WTC11 (cell line): ENCODE results near the gene DNAH11. TPM values are rescaled to one million over a fixed set of nuclear protein-coding genes. Genes with fewer than 3 reads are reported as not detected.

Experiments
- ATAC-seq: fragments of 200-7000 bp; cut with Tn5 transposase; 2 replicates; pipeline ENCODE4 v1.10.0; 2021; ENCODE audit warnings: mild to moderate bottlenecking, moderate library complexity
- CTCF ChIA-PET: fragments of 300-600 bp; sonication (Branson Sonifier 250); formaldehyde crosslinking; loops from one replicate; lab custom pipeline; 2021; ENCODE audit warnings: antibody characterized with exemption; lab: Charles Lee
- POLR2A ChIA-PET: fragments of 350-600 bp; sonication (Branson Sonifier 250); formaldehyde crosslinking; loops from one replicate; lab custom pipeline; 2021; ENCODE audit warnings: antibody characterized with exemption; lab: Charles Lee
- DNase-seq: peaks from one replicate; pipeline ENCODE4 v3.0.0; 2021; ENCODE audit warnings: low spot score
- H3K27ac Mint-ChIP-seq: 2 replicates; pipeline ENCODE4 v1.8.0; 2021; ENCODE audit warnings: mixed read lengths
- H3K27me3 Mint-ChIP-seq: 2 replicates; pipeline ENCODE4 v1.8.0; 2021; ENCODE audit warnings: low read depth, mild to moderate bottlenecking, moderate library complexity, mixed read lengths
- H3K36me3 Mint-ChIP-seq: 2 replicates; pipeline ENCODE4 v1.8.0; 2021; ENCODE audit warnings: mixed read lengths
- H3K4me1 Mint-ChIP-seq: 2 replicates; pipeline ENCODE4 v1.8.0; 2022; ENCODE audit warnings: mixed read lengths
- H3K4me3 Mint-ChIP-seq: 2 replicates; pipeline ENCODE4 v1.8.0; 2021; ENCODE audit warnings: mild to moderate bottlenecking, moderate library complexity, mixed read lengths
- H3K9me3 Mint-ChIP-seq: 2 replicates; pipeline ENCODE4 v1.8.0; 2021; ENCODE audit warnings: mixed read lengths
- CBFB ChIP-seq: sonication (generic); formaldehyde crosslinking; IDR thresholded peaks from 2 replicates; pipeline ENCODE4 v1.8.1; 2022; ENCODE audit warnings: mild to moderate bottlenecking, low read depth, missing genetic modification reagents
- CREB1 ChIP-seq: sonication (generic); formaldehyde crosslinking; IDR thresholded peaks from 2 replicates; pipeline ENCODE4 v1.8.0; 2023; ENCODE audit warnings: mild to moderate bottlenecking, missing genetic modification reagents
- FOXJ3 ChIP-seq: sonication (generic); formaldehyde crosslinking; IDR thresholded peaks from 2 replicates; pipeline ENCODE4 v1.9.0; 2021; ENCODE audit warnings: missing genetic modification reagents, mild to moderate bottlenecking, borderline replicate concordance
- JUN ChIP-seq: sonication (generic); formaldehyde crosslinking; IDR thresholded peaks from 2 replicates; pipeline ENCODE4 v1.8.0; 2023; ENCODE audit warnings: mild to moderate bottlenecking, missing genetic modification reagents
- PRRX2 ChIP-seq: fragments of 250-450 bp; sonication (Bioruptor Pico); IDR thresholded peaks from 2 replicates; pipeline ENCODE4 v1.8.0; 2021; ENCODE audit warnings: mild to moderate bottlenecking
- RORB ChIP-seq: fragments of 250-450 bp; sonication (Bioruptor Pico); IDR thresholded peaks from 2 replicates; pipeline ENCODE4 v1.9.0; 2021; ENCODE audit warnings: mild to moderate bottlenecking
- SMAD3 ChIP-seq: sonication (generic); formaldehyde crosslinking; IDR thresholded peaks from 2 replicates; pipeline ENCODE4 v1.8.0; 2022; ENCODE audit warnings: missing genetic modification reagents, mild to moderate bottlenecking, borderline replicate concordance
- SMAD4 ChIP-seq: sonication (generic); formaldehyde crosslinking; IDR thresholded peaks from 2 replicates; pipeline ENCODE4 v1.8.0; 2022; ENCODE audit warnings: mild to moderate bottlenecking, missing genetic modification reagents
- TCF7 ChIP-seq: sonication (generic); formaldehyde crosslinking; IDR thresholded peaks from 2 replicates; pipeline ENCODE4 v1.8.0; 2022; ENCODE audit warnings: mild to moderate bottlenecking, low read depth, missing genetic modification reagents, moderate library complexity
- TEAD1 ChIP-seq: sonication (generic); formaldehyde crosslinking; IDR thresholded peaks from 2 replicates; pipeline ENCODE4 v1.8.0; 2022; ENCODE audit warnings: mild to moderate bottlenecking, missing genetic modification reagents
- ZNF138 ChIP-seq: sonication (generic); formaldehyde crosslinking; conservative IDR thresholded peaks from 2 replicates; pipeline ENCODE4 v1.8.1; 2022; ENCODE audit warnings: mild to moderate bottlenecking, moderate library complexity, missing genetic modification reagents
- ZNF317 ChIP-seq: sonication (generic); formaldehyde crosslinking; IDR thresholded peaks from 2 replicates; pipeline ENCODE4 v1.8.1; 2023; ENCODE audit warnings: low read depth, mild to moderate bottlenecking, moderate library complexity, missing genetic modification reagents, borderline replicate concordance
- total RNA-seq: library from RNA; stranded (reverse); gene quantifications from 3 replicates; pipeline ENCODE4 v1.2.3, GENCODE V29; 2021
- TF ChIP-seq, protein P1 (sequence below): sonication (generic); formaldehyde crosslinking; IDR thresholded peaks from 2 replicates; pipeline ENCODE4 v1.8.1; 2022; ENCODE audit warnings: low read depth, mild to moderate bottlenecking, moderate library complexity, missing genetic modification reagents, borderline replicate concordance
- TF ChIP-seq, protein P2 (sequence below): fragments of 250-450 bp; sonication (Bioruptor Pico); IDR thresholded peaks from 2 replicates; pipeline ENCODE4 v1.9.0; 2021; ENCODE audit warnings: mild to moderate bottlenecking
- TF ChIP-seq, protein P3 (sequence below): fragments of 200-600 bp; IDR thresholded peaks from 2 replicates; pipeline ENCODE4 v1.8.0; 2022; ENCODE audit warnings: antibody characterized with exemption
- TF ChIP-seq, protein P4 (sequence below): fragments of 250-450 bp; sonication (Bioruptor Pico); IDR thresholded peaks from 2 replicates; pipeline ENCODE4 v2.1.2; 2022; ENCODE audit warnings: mild to moderate bottlenecking, moderate library complexity
- TF ChIP-seq, protein P5 (sequence below): sonication (generic); formaldehyde crosslinking; IDR thresholded peaks from 2 replicates; pipeline ENCODE4 v1.8.1; 2022; ENCODE audit warnings: mild to moderate bottlenecking, missing genetic modification reagents, moderate library complexity, borderline replicate concordance
- TF ChIP-seq, protein P6 (sequence below): sonication (generic); formaldehyde crosslinking; IDR thresholded peaks from 2 replicates; pipeline ENCODE4 v1.8.1; 2023; ENCODE audit warnings: mild to moderate bottlenecking, missing genetic modification reagents, moderate library complexity
- TF ChIP-seq, protein P7 (sequence below): sonication (generic); formaldehyde crosslinking; IDR thresholded peaks from 2 replicates; pipeline ENCODE4 v1.8.0; 2023; ENCODE audit warnings: missing genetic modification reagents
- TF ChIP-seq, protein P8 (sequence below): sonication (generic); formaldehyde crosslinking; IDR thresholded peaks from 2 replicates; pipeline ENCODE4 v1.8.1; 2023; ENCODE audit warnings: mild to moderate bottlenecking, moderate library complexity, missing genetic modification reagents
- TF ChIP-seq, protein P9 (sequence below): sonication (generic); formaldehyde crosslinking; IDR thresholded peaks from 2 replicates; pipeline ENCODE4 v1.8.1; 2022; ENCODE audit warnings: low read depth, missing genetic modification reagents, borderline replicate concordance

DNAH11 gene
- total RNA-seq, 1 experiment from 2014 or later = 6.4 TPM

DNA sequence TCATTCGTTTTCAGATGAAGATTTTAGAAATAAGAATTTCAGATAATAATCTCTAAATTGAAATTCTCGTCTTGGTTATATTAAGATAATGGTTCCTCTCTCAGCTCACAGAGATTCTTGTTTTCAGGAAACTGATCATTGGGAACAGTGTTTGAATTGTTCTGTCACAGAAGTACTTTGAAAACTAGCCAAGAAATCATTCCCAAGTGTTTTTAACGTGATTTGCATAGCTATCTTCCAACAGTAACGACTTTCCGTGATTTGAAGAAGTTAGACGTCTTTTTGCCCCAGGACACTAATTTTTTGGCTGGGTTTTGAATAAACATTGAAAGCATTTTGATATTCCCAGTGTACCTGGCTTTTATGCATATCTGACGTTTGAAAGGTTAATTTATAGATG lies 286.9 kb downstream of the DNAH11 start:
- no peaks in the 10 kb centered on the region for H3K36me3 Mint-ChIP-seq
- CTCF ChIA-PET = interaction anchor here (0.6 kb wide), 2 partner anchors 21 to 412 kb away, joined by 3 to 4 read pairs; no protein-coding TSS in a partner anchor
- H3K27me3 Mint-ChIP-seq = no peaks in the 10 kb centered on the region
- peaks cover 9% of the 10 kb centered on the region for H3K4me1 Mint-ChIP-seq
- no peak for DNase-seq
- H3K27ac Mint-ChIP-seq = no peak overlapping the region
- no peak for ATAC-seq
- H3K4me3 Mint-ChIP-seq = no peak overlapping the region
- TF ChIP-seq, protein P1, sequence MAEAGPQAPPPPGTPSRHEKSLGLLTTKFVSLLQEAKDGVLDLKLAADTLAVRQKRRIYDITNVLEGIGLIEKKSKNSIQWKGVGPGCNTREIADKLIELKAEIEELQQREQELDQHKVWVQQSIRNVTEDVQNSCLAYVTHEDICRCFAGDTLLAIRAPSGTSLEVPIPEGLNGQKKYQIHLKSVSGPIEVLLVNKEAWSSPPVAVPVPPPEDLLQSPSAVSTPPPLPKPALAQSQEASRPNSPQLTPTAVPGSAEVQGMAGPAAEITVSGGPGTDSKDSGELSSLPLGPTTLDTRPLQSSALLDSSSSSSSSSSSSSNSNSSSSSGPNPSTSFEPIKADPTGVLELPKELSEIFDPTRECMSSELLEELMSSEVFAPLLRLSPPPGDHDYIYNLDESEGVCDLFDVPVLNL (CRISPR knock-in tag) = no peak
- TF ChIP-seq PRRX2 (CRISPR knock-in tag) (no peak), ZNF317 (CRISPR knock-in tag) (no peak), FOXJ3 (CRISPR knock-in tag) (no peak), JUN (CRISPR knock-in tag) (no peak), CREB1 (no peak)
- TF ChIP-seq, protein P2, sequence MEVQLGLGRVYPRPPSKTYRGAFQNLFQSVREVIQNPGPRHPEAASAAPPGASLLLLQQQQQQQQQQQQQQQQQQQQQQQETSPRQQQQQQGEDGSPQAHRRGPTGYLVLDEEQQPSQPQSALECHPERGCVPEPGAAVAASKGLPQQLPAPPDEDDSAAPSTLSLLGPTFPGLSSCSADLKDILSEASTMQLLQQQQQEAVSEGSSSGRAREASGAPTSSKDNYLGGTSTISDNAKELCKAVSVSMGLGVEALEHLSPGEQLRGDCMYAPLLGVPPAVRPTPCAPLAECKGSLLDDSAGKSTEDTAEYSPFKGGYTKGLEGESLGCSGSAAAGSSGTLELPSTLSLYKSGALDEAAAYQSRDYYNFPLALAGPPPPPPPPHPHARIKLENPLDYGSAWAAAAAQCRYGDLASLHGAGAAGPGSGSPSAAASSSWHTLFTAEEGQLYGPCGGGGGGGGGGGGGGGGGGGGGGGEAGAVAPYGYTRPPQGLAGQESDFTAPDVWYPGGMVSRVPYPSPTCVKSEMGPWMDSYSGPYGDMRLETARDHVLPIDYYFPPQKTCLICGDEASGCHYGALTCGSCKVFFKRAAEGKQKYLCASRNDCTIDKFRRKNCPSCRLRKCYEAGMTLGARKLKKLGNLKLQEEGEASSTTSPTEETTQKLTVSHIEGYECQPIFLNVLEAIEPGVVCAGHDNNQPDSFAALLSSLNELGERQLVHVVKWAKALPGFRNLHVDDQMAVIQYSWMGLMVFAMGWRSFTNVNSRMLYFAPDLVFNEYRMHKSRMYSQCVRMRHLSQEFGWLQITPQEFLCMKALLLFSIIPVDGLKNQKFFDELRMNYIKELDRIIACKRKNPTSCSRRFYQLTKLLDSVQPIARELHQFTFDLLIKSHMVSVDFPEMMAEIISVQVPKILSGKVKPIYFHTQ = no peak
- TF ChIP-seq, protein P3, sequence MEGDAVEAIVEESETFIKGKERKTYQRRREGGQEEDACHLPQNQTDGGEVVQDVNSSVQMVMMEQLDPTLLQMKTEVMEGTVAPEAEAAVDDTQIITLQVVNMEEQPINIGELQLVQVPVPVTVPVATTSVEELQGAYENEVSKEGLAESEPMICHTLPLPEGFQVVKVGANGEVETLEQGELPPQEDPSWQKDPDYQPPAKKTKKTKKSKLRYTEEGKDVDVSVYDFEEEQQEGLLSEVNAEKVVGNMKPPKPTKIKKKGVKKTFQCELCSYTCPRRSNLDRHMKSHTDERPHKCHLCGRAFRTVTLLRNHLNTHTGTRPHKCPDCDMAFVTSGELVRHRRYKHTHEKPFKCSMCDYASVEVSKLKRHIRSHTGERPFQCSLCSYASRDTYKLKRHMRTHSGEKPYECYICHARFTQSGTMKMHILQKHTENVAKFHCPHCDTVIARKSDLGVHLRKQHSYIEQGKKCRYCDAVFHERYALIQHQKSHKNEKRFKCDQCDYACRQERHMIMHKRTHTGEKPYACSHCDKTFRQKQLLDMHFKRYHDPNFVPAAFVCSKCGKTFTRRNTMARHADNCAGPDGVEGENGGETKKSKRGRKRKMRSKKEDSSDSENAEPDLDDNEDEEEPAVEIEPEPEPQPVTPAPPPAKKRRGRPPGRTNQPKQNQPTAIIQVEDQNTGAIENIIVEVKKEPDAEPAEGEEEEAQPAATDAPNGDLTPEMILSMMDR = no peak
- TF ChIP-seq, all 79 proteins: peak for 0
- POLR2A ChIA-PET = no interaction called here
- H3K9me3 Mint-ChIP-seq = no peaks in the 10 kb centered on the region

DNA sequence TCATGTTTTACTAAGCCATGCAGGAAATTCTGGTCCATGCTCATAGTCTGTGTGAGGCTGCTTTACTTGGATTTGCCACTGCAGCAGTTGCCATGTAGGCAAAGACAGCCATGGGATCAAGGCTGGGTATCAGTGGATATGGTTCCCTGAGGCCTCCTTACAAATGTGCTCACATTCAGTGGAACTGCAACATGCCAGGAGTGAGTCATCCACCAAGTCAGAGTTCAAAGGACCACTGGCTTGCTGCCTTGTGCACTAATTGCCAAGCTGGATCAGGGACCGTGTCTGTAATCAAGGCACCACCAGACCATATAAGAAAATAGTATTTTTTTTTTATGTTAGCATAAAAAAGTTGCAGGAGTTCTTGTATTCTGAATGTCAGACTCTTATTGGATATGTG lies 301.9 kb downstream of the DNAH11 start:
- Mint-ChIP-seq H3K4me3 (no peak overlapping the region), H3K4me1 (no peaks in the 10 kb centered on the region), H3K9me3 (peaks cover 14% of the 10 kb centered on the region; the same call in 1 of the 2 replicates), H3K36me3 (peaks cover 2% of the 10 kb centered on the region; the same call in 1 of the 2 replicates), H3K27ac (no peak overlapping the region), H3K27me3 (no peaks in the 10 kb centered on the region)
- no peak for DNase-seq
- CTCF ChIA-PET = no interaction called here
- POLR2A ChIA-PET = no interaction called here
- no peak for ATAC-seq
- TF ChIP-seq SMAD3 (CRISPR knock-in tag) (no peak), RORB (CRISPR knock-in tag) (no peak), CBFB (CRISPR knock-in tag) (no peak), TEAD1 (no peak), TCF7 (CRISPR knock-in tag) (no peak), ZNF138 (no peak), SMAD4 (CRISPR knock-in tag) (no peak)
- TF ChIP-seq, protein P4, sequence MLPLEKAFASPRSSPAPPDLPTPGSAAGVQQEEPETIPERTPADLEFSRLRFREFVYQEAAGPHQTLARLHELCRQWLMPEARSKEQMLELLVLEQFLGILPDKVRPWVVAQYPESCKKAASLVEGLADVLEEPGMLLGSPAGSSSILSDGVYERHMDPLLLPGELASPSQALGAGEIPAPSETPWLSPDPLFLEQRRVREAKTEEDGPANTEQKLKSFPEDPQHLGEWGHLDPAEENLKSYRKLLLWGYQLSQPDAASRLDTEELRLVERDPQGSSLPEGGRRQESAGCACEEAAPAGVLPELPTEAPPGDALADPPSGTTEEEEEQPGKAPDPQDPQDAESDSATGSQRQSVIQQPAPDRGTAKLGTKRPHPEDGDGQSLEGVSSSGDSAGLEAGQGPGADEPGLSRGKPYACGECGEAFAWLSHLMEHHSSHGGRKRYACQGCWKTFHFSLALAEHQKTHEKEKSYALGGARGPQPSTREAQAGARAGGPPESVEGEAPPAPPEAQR (CRISPR knock-in tag) = no peak
- TF ChIP-seq, protein P5, sequence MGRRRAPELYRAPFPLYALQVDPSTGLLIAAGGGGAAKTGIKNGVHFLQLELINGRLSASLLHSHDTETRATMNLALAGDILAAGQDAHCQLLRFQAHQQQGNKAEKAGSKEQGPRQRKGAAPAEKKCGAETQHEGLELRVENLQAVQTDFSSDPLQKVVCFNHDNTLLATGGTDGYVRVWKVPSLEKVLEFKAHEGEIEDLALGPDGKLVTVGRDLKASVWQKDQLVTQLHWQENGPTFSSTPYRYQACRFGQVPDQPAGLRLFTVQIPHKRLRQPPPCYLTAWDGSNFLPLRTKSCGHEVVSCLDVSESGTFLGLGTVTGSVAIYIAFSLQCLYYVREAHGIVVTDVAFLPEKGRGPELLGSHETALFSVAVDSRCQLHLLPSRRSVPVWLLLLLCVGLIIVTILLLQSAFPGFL (CRISPR knock-in tag) = no peak
- TF ChIP-seq, protein P6, sequence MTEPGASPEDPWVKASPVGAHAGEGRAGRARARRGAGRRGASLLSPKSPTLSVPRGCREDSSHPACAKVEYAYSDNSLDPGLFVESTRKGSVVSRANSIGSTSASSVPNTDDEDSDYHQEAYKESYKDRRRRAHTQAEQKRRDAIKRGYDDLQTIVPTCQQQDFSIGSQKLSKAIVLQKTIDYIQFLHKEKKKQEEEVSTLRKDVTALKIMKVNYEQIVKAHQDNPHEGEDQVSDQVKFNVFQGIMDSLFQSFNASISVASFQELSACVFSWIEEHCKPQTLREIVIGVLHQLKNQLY (CRISPR knock-in tag) = no peak
- TF ChIP-seq, protein P7, sequence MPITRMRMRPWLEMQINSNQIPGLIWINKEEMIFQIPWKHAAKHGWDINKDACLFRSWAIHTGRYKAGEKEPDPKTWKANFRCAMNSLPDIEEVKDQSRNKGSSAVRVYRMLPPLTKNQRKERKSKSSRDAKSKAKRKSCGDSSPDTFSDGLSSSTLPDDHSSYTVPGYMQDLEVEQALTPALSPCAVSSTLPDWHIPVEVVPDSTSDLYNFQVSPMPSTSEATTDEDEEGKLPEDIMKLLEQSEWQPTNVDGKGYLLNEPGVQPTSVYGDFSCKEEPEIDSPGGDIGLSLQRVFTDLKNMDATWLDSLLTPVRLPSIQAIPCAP (CRISPR knock-in tag) = no peak
- TF ChIP-seq, protein P8, sequence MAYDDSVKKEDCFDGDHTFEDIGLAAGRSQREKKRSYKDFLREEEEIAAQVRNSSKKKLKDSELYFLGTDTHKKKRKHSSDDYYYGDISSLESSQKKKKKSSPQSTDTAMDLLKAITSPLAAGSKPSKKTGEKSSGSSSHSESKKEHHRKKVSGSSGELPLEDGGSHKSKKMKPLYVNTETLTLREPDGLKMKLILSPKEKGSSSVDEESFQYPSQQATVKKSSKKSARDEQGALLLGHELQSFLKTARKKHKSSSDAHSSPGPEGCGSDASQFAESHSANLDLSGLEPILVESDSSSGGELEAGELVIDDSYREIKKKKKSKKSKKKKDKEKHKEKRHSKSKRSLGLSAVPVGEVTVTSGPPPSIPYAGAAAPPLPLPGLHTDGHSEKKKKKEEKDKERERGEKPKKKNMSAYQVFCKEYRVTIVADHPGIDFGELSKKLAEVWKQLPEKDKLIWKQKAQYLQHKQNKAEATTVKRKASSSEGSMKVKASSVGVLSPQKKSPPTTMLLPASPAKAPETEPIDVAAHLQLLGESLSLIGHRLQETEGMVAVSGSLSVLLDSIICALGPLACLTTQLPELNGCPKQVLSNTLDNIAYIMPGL (CRISPR knock-in tag) = no peak
- TF ChIP-seq, protein P9, sequence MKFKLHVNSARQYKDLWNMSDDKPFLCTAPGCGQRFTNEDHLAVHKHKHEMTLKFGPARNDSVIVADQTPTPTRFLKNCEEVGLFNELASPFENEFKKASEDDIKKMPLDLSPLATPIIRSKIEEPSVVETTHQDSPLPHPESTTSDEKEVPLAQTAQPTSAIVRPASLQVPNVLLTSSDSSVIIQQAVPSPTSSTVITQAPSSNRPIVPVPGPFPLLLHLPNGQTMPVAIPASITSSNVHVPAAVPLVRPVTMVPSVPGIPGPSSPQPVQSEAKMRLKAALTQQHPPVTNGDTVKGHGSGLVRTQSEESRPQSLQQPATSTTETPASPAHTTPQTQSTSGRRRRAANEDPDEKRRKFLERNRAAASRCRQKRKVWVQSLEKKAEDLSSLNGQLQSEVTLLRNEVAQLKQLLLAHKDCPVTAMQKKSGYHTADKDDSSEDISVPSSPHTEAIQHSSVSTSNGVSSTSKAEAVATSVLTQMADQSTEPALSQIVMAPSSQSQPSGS = no peak
